GM19023 (cell line): ENCODE measurements around the gene ZBTB37.
"Not testable (repeated sequence)": the region's sequence is repeated elsewhere in the genome, so short reads cannot be mapped to it uniquely, and the experiment has no call there.

ENCODE experiments used
- ATAC-seq: cut with Tn5 transposase; IDR thresholded peaks from one replicate; pipeline ENCODE4 v1.9.1; 2021; ENCODE audit warnings: mild to moderate bottlenecking, moderate library complexity; ENCODE audit not compliant: unreplicated experiment

The ZBTB37 gene

GRCh38 chr1:173903827-173904531 is 35.8 kb downstream of the ZBTB37 start:
- no peak for ATAC-seq

GRCh38 chr1:173913111-173913510 is 44.9 kb downstream of the ZBTB37 start:
- ATAC-seq, result no peak

- no peak for ATAC-seq
Measured at GRCh38 chr1:173914366-173914871, 46.2 kb downstream of the ZBTB37 start.

GRCh38 chr1:173915596-173915995 is 47.4 kb downstream of the ZBTB37 start:
- ATAC-seq, result no peak

GRCh38 chr1:173916667-173917066 is 48.5 kb downstream of the ZBTB37 start:
- no peak for ATAC-seq

GRCh38 chr1:173917149-173917548 is 49.0 kb downstream of the ZBTB37 start, which contains the start of gene SERPINC1:
Gene SERPINC1 (minus strand): TSS chr1:173917327. CDS start chr1:173917259, 68 bp downstream.
- ATAC-seq, result no peak

- no peak for ATAC-seq
Measured at GRCh38 chr1:173917635-173918493, 49.7 kb downstream of the ZBTB37 start.

GRCh38 chr1:173920861-173921260 is 52.7 kb downstream of the ZBTB37 start:
- ATAC-seq, result no peak

GRCh38 chr1:173925306-173926242 is 57.4 kb downstream of the ZBTB37 start:
- no peak for ATAC-seq

- not testable (repeated sequence) for ATAC-seq
Measured at GRCh38 chr1:173930541-173930940, 62.4 kb downstream of the ZBTB37 start.

- ATAC-seq, result no peak
Measured at GRCh38 chr1:173934440-173934839, 66.3 kb downstream of the ZBTB37 start.

- no peak for ATAC-seq
Measured at GRCh38 chr1:173937062-173937461, 68.9 kb downstream of the ZBTB37 start.

GRCh38 chr1:173946380-173946921 is 78.3 kb downstream of the ZBTB37 start:
- ATAC-seq, result no peak

- no peak for ATAC-seq
Measured at GRCh38 chr1:173948594-173948993, 80.4 kb downstream of the ZBTB37 start.
